GM19468 (cell line): ENCODE measurements around the gene ALG14.
"Not testable (repeated sequence)": the region's sequence is repeated elsewhere in the genome, so short reads cannot be mapped to it uniquely, and the experiment has no call there.

Source experiments
- ATAC-seq: cut with Tn5 transposase; IDR thresholded peaks from one replicate; pipeline ENCODE4 v1.9.1; 2021; ENCODE audit warnings: mild to moderate bottlenecking, moderate library complexity, moderate number of reproducible peaks; ENCODE audit not compliant: unreplicated experiment; ENCODE audit errors: extremely low read depth

ALG14 gene, protein sequence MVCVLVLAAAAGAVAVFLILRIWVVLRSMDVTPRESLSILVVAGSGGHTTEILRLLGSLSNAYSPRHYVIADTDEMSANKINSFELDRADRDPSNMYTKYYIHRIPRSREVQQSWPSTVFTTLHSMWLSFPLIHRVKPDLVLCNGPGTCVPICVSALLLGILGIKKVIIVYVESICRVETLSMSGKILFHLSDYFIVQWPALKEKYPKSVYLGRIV

DNA sequence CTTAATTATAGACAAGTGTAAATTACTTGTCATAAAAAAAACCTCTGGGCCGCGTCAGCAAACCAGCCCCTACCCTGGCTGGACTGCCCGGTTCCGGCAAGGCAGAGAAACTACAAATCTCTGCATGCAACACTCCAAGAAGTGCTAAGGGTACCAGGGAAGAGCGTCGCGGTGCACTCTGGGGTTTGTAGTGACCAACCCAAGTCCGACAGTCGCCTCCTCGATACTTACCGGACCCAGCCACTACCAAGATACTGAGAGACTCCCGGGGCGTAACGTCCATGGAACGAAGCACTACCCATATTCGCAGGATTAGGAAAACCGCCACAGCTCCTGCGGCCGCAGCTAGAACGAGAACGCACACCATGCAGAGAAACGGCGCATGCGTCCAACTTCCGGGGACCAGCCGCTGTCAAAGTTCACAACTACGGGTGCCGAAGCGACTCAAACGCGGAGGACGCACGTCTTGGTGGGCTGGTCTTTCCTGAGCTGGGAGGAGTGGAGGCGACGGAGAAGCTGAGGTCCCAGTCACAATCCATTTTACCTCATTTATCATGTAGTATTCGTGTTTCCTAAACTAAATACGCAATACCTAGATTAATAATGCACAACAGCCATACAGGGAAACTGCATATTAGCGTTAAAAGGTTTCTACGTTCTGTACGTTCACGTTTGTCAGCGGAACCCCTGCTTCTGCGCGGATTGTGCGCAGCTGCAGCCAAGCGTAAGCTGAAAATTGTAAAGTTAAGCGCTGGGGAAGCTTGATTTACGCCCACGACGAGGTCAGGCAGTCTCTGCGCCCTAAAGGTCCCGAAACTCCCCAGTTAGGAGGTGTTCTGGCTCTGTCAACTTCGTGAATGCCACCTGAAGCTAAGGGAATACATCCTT, at the start of gene ALG14:
Gene ALG14 (minus strand): TSS at position 420 of the 888 bp plus-strand sequence. CDS start 53 bp downstream, at position 367.
- ATAC-seq, result peak; percentile 95

- no peak for ATAC-seq
Measured at GRCh38 chr1:95122151-95122697, 49.5 kb upstream of the ALG14 start.

DNA sequence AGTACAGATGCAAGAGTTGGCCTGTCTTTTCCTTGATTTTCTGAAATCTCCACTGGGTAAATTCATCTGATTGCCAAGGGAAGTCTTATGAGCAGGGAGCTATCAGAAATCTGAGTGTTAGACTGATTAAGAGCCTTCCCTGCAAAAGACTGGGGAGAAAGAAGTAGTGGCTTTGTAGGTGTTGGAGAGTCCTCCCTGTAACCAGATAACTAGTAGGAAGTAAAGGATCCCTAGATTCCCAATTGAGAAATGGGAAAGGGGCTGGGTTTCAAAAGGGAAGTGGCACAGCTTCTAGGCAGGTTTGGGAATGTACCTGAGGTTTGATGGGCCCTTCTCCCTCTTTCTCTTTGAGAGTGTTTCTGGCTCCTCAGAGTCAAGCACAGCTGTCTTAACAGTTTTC, 46.5 kb upstream of the ALG14 start:
- ATAC-seq, result no peak

GRCh38 chr1:95118710-95119109, 46.0 kb upstream of the ALG14 start:
- ATAC-seq, result no peak

DNA sequence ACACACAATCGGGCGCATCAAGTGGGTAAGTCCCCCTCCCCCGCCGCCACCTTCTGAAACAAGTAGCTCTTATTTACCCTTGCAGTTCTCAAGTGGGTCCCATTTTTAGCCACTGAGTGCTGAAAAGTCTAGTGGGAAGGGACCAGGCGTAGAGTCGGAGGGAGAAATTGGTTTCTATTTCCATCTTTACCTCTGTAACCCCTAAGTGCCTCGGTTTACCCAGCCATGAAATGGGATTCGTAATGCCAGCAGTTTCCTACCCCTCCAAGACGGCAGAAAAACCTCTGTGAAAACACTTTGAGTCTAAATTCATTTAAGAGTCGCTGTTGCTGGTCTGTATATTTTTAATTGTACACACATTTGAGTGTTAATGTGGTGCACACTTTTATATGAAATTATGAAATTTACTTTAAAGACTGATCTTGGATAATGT, 45.3 kb upstream of the ALG14 start:
- ATAC-seq, result no peak

DNA sequence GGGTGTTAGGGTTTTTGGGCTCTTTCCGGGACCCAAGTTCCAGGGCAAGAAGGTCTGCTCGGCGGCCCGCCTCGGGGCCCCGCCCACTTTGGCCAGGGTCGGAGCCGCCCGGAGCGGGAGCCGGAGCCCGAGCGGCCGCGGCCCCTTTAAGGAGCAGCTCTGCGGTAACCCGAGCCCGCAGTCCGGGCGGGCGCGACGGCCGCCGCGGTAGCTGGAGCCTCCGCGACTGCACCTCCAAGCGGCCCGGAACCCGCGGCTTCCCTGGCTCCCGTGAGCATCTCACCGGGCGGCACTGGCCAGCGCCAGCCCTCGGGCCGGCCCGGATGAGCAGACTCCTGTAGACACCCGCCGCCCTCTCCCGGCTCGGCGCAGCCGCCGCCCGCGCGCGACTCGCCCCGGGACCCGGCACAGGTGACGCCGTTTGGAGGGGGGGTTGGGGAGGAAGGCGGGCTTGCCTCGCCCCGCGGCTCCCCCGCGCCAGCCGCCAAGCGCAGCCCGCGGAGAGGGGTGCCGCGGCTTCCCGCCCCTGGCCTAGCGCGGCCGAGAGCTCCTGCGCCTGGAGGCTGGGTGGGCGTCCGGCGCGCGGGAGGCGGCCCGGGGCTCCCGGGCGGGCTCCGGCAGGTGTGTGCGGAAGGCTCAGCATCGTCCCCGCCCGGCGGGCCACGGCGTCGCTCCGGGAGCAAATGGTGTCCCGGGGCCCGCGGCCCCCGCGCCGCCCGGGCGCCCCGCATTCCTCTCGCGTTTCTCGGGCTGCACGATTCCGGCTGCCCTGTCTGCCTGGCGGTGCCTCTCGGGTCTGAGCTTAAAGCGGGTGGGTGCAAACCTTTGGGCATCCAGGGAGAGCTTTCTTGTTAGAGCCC, 44.7 kb upstream of the ALG14 start, which contains the start of gene TLCD4:
Gene TLCD4 (plus strand): TSS at position 149 of the 860 bp plus-strand sequence. CDS start 26,547 bp downstream, outside the sequence.
- no peak for ATAC-seq

DNA sequence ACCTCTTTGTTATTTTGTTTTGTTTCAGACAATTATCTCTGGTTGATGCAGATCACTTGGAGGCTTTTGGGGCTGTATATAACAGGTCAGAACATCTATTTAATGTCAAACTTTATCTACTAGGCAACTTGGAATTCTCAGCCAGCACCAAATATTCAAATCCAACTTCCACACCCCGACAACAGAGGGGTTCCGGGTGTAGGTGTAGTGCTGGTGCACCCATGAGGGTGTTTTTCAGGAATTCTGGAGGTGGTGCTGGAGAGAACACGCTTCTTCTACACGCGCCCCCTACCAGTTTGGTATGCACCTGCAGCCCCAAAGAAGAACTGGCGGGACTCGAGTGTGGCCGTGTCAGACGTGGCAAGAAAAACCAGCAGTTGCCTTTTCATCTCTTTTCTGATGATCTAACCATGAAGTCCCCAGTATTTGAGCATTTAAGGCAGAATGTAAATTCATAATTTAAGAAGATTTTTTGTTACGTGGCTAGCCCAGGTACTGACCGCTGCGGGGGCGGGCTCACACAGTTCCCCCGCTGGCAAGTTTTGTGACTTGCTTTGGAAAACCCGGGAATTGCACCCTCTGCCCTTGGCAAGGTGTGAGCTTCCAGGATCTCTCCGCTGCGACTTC, 43.9 kb upstream of the ALG14 start:
- ATAC-seq, result no peak

- ATAC-seq, result no peak
Measured at GRCh38 chr1:95115708-95116137, 43.0 kb upstream of the ALG14 start.

- no peak for ATAC-seq
Measured at GRCh38 chr1:95113684-95114083, 40.9 kb upstream of the ALG14 start.

GRCh38 chr1:95111014-95111413, 38.3 kb upstream of the ALG14 start:
- ATAC-seq, result no peak

- no peak for ATAC-seq
Measured at GRCh38 chr1:95108792-95109191, 36.0 kb upstream of the ALG14 start.

DNA sequence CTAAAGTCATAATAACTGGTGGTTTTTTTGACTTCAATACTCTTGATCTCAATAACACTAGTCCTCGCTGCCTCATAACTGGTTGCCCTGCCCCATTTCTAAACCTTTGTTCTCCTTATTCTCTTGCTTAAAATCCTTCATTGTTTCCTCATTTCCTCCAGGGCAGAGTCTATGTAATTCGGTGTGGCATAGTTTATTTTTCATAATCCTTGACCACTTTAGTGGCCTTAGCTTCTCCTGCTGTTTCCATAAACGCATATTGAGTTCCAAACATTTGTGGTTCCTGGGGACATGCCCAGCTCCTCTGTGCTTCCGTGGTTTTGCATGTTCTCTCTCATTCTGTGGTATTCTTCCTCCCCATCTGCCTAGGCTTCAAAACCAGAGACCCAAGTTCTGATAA, 25.4 kb upstream of the ALG14 start:
- no peak for ATAC-seq

DNA sequence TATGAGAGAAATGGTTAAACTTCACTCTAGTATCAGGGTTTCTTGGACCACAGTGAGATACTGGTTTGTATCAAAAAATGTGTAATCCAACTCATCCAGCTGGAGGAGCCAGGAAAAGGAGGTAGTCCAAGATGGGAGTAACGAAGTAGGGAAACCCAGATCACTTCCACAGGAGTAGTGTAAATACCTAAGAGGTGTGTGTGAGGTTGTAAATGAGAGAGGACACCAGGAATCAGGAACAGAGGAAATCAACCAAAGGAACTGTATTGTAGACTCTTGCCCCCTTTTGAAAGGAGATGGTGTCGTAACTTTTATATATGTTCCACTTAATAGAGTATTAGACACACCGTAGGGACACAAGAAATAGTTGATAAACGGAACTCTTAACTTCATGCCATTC, 24.7 kb upstream of the ALG14 start:
- no peak for ATAC-seq

GRCh38 chr1:95096218-95096841, 23.6 kb upstream of the ALG14 start:
- ATAC-seq, result no peak

DNA sequence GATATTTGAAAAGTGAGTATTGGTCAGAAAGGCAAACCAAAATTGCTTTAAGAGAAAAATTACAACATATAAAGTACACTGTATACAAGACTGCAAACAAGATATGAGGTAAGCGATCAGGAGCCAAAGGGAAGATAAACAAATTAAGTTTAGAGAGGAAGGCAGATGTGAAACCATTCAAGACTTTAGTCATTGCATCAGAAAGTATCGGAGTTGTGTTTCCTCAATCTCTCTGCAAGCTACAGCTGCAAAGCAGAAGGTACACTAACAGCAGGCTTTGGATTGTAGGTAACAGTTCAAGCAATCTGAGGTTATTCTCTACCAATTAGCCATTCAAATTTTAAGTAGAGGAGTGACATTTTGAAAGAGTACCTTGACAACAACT, 23.1 kb upstream of the ALG14 start:
- ATAC-seq, result peak; percentile 88

- no peak for ATAC-seq
Measured at GRCh38 chr1:95094923-95095322, 22.2 kb upstream of the ALG14 start.

- ATAC-seq, result no peak
Measured at GRCh38 chr1:95093296-95093695, 20.5 kb upstream of the ALG14 start.

DNA sequence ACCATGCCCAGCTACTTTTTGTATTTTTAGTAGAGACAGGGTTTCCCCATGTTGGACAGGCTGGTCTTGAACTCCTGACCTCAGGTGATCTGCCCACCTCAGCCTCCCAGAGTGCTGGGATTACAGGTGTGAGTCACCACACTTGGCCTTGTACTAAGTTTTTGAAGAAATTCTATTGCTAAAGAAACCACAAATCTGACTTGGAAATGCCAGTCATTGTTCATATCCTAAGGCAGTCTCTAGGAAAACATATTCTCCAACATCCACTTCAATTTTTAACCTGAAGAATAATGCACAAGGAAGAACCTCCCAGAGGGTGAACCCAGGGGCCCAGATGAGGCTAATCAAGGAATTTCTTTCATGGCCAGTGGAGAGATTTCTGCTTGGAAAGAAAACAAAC, 20.1 kb upstream of the ALG14 start:
- not testable (repeated sequence) for ATAC-seq

DNA sequence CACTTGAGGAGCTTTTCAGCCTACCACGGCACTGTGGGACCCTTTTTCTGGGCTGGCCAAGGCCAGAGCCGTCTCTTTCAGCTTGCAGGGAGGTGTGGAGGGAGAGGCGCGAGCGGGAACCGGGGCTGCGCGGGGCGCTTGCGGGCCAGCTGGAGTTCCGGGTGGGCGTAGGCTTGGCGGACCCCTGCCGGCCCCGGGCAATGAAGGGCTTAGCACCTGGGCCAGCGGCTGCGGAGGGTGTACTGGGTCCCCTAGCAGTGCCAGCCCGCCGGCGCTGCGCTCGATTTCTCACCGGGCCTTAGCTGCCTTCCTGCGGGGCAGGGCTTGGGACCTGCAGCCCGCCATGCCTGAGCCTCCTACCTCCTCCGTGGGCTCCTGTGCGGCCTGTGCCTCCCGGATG, 18.5 kb upstream of the ALG14 start:
- ATAC-seq, result not testable (repeated sequence)
